ENCODE measurements around the gene SYNGR3. TPM values are rescaled to one million over a fixed set of nuclear protein-coding genes. Genes with fewer than 3 reads are reported as not detected.

The SYNGR3 gene, protein sequence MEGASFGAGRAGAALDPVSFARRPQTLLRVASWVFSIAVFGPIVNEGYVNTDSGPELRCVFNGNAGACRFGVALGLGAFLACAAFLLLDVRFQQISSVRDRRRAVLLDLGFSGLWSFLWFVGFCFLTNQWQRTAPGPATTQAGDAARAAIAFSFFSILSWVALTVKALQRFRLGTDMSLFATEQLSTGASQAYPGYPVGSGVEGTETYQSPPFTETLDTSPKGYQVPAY
- total RNA-seq: 1 to 10 TPM; 4.8 to 5.9 TPM

DNA sequence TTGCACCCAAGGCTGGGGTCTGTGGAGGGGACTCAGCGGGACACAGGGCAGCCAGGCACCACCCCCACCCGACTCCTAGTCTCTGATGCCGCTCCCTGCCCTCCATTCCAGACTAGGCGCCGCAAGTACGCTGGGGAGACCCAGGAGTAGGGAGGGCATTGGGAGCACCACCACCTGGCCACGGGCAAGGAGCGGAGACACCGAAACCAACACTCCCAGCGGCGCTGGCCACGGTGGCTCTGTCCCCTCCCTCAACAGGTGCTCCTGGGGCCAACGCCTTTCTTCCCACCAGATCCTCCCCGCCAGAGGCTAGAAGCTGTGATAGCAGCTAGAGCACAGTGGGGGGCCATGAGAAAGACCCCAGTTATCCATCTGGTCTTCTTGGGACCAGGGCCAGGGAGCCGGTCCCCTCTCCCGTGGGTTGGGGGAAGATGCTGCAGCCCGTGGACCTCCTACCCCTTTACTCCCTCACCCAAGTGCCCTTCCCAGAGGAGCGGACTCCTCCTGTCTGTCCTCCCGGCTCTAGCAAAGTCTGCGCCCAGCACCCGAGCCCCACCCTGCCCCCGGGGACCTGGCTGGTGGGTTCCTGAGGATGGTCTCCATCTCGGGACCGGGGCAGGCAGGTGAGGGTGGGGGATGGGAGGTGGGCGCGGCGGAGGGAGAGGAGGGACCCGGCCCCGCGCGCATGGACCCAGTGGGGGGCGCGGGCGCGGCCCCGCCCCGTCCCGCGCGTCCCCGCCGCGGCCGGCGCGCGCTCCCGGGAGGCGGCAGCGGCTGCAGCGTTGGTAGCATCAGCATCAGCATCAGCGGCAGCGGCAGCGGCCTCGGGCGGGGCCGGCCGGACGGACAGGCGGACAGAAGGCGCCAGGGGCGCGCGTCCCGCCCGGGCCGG lies at the start of gene SYNGR3:
SYNGR3 (plus strand) TSS at position 762 of the 892 bp plus-strand sequence. CDS start 133 bp downstream, outside the sequence.
- ATAC-seq (no peak), DNase-seq (peak; percentile 47)
- H3K4me3 Mint-ChIP-seq: peak within 1 kb of the TSS; percentile 56
- POLR2A ChIA-PET: no interaction called here
- CTCF ChIA-PET: interaction anchor here (1.6 kb wide), 1 partner anchor 15 kb away, joined by 5 read pairs; no protein-coding TSS in a partner anchor
- peaks cover 15% of the 10 kb centered on the region for H3K27me3 Mint-ChIP-seq
- H3K9me3 Mint-ChIP-seq (ENCODE audit: low read depth): no peaks in the 10 kb centered on the region
- peaks cover 15% of the 10 kb centered on the region for H3K36me3 Mint-ChIP-seq (ENCODE audit: low read depth)
- no peak within 1 kb of the TSS for H3K27ac Mint-ChIP-seq
- intact Hi-C loops (cut with DNase I, micrococcal nuclease): loop anchor here (2.0 to 10.0 kb wide), 4 partner anchors 17 to 525 kb away; partner anchors contain the start of genes ATP6V0C (in 1 of the 2), CRAMP1 (in 1 of the 2), EME2 (in 1 of the 2) and IFT140 (in 1 of the 2)
- H3K4me1 Mint-ChIP-seq: peaks cover 22% of the 10 kb centered on the region

DNA sequence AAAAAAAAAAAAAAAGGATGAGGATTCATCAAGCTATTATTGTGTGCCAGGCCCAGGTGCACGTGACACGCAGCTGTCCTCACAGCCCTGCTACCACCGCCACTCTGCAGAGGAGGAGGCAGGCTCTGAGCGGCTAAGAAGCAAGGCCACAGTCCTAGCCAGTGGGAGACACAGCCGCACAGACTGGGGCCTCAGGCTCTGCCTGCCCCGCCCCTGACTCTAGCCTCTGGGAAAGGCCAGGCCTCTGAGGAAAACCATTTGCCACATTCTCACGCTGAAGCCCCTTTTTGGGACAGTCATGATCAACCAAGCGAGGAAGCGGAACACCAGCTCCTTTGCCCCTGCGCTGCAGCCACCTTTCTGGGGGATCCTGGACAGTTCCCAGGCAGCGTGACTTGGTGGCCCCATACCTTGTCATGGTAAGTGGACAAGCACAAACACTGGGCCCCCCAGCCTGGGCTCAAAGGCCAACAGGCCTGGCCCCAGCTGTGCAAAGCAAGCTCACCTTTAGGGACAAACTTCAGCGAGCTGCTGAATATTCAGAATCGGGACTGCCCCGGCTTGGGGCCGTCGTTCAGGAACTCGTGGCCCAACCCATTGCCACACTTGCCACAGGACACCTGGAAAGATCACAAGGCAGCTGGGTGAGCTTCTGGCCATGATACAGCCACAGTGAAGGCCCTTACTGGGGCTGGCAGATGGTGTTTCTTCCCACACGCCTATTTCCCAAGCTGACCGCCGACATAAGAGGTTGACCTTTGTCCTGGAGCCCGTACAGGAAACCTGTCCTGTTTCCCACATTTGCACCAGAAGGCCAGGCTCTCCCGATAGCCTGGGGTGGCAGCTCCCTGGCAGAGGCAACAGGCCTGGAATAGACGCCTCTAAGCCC lies 49.3 kb upstream of the SYNGR3 start:
- POLR2A ChIA-PET: interaction anchor here (0.5 to 1.1 kb wide), 6 partner anchors 8 to 608 kb away, joined by 3 to 4 read pairs (median 4); partner anchors contain the start of genes RPS2 and TRAF7
- H3K36me3 Mint-ChIP-seq (ENCODE audit: low read depth): peaks cover 4% of the 10 kb centered on the region
- H3K4me1 Mint-ChIP-seq: peaks cover 26% of the 10 kb centered on the region
- DNase-seq (no peak), ATAC-seq (no peak)
- H3K27ac Mint-ChIP-seq: no peak overlapping the region
- intact Hi-C loops (cut with DNase I, micrococcal nuclease): loop anchor here in 1 of 2 experiments (5.0 to 10.0 kb wide), 3 partner anchors 197 to 596 kb away; partner anchors contain the start of genes PKD1 and UQCC4
- no peak overlapping the region for H3K4me3 Mint-ChIP-seq
- no peaks in the 10 kb centered on the region for H3K9me3 Mint-ChIP-seq (ENCODE audit: low read depth)
- CTCF ChIA-PET: interaction anchor here (0.6 to 4.3 kb wide), 3 partner anchors 12 to 580 kb away, joined by 3 to 16 read pairs (median 3); no protein-coding TSS in a partner anchor
- no peaks in the 10 kb centered on the region for H3K27me3 Mint-ChIP-seq

DNA sequence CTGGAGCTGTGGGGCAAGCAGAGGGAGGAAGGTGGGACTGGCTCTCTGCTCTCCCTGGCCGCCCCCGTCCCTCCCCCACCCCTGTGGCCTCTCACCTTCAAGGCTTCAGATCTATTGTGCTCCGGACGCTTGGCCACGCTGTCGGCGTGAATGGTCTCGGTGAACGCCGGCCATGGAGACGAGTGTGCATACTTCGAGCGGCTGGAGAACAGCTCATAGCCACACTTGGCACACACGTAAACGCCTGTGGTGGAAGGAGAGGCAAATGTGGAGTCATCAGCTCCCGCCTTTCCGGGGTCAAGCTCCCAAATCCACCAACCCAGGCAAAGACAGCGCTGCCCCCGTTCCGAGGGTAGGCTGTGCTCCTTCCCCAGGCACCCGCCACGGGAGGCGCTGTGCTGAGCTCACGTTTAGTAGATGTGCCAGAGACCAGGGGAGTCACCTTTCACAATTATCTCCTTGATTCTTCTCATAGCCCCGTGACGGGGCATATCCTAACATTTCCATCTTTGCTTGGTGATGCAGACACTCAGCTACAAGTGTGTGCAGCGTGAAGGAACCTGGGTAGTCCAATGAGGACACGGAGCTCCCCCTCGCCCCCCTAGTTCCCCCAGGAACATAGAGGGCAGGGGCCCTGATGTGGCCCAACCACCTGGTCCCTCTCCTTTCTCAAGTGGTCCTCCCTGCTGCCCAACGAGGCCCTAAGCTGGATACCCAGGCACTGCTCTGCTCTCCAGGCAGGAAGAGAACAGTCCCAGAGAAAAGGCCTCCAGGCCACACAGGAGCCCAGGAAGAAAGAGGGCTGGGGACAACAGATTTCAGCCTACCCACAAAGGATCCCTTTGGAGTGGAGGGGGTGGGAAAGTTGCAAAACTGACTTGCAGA lies 48.4 kb upstream of the SYNGR3 start:
- H3K27me3 Mint-ChIP-seq: no peaks in the 10 kb centered on the region
- H3K4me3 Mint-ChIP-seq: peak overlapping the region; percentile 80
- H3K9me3 Mint-ChIP-seq (ENCODE audit: low read depth): no peaks in the 10 kb centered on the region
- ATAC-seq (no peak), DNase-seq (no peak)
- POLR2A ChIA-PET: interaction anchor here (0.6 to 1.1 kb wide), 4 partner anchors 10 to 214 kb away, joined by 3 read pairs; partner anchors contain the start of genes RPS2 and TRAF7
- CTCF ChIA-PET: interaction anchor here (0.6 to 4.3 kb wide), 3 partner anchors 9 to 235 kb away, joined by 3 to 16 read pairs (median 4); partner anchors contain the start of gene MAPK8IP3
- intact Hi-C loops (cut with DNase I, micrococcal nuclease): loop anchor here in 1 of 2 experiments (2.0 to 10.0 kb wide), 4 partner anchors 196 to 597 kb away; partner anchors contain the start of genes PKD1 and UQCC4
- H3K27ac Mint-ChIP-seq: no peak overlapping the region
- H3K4me1 Mint-ChIP-seq: peaks cover 26% of the 10 kb centered on the region
- H3K36me3 Mint-ChIP-seq (ENCODE audit: low read depth): peaks cover 4% of the 10 kb centered on the region

DNA sequence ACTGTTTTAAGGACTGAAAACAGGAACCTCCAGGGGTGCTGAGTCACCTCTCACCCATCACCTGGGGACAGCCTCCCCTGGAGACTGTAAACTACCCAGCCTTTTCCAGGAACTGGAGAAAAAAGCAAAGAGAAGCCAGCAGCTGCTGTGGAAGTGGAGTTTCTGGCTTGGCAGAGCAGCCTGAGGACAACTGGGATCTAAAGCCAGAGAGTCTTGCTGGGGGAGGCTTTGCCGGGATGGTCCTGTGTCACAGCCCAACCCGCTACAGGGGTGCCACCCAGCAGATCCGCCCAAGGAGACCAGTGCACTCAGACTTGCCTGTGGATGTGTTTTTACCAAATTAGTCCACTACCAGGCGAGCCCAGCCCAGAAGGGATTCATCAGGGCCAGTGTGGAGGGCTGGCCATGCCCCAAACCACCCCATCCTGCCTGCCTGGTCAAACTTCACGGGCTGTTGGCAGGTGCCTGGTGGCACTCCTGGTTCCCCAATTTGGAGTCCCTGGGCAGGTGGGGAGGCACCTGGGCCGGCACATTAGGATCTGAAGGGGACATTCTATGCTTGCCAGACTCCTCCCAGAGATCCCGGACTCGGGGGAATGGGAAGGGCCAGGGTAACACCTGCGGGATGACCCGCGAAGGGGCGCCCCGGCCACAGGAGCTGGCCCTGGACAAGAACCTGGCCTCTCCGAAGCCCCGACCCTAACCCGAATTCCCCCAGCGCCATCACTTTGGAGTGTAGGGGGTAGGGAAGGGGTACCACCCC lies 47.5 kb upstream of the SYNGR3 start:
- intact Hi-C loops (cut with DNase I, micrococcal nuclease): loop anchor here in 1 of 2 experiments (2.0 to 10.0 kb wide), 4 partner anchors 195 to 597 kb away; partner anchors contain the start of genes PKD1 and UQCC4
- ATAC-seq: no peak
- H3K4me3 Mint-ChIP-seq: peak overlapping the region; percentile 80
- peaks cover 4% of the 10 kb centered on the region for H3K36me3 Mint-ChIP-seq (ENCODE audit: low read depth)
- H3K4me1 Mint-ChIP-seq: peaks cover 26% of the 10 kb centered on the region
- H3K27me3 Mint-ChIP-seq: no peaks in the 10 kb centered on the region
- no peak overlapping the region for H3K27ac Mint-ChIP-seq
- POLR2A ChIA-PET: interaction anchor here (0.8 to 1.8 kb wide), 5 partner anchors 23 to 213 kb away, joined by 3 to 10 read pairs (median 3); partner anchors contain the start of genes NUBP2, RPS2, SPSB3 and TRAF7
- peak; percentile 52 for DNase-seq
- CTCF ChIA-PET: interaction anchor here (0.6 to 4.3 kb wide), 3 partner anchors 8 to 18 kb away, joined by 3 to 16 read pairs (median 4); no protein-coding TSS in a partner anchor
- H3K9me3 Mint-ChIP-seq (ENCODE audit: low read depth): no peaks in the 10 kb centered on the region

DNA sequence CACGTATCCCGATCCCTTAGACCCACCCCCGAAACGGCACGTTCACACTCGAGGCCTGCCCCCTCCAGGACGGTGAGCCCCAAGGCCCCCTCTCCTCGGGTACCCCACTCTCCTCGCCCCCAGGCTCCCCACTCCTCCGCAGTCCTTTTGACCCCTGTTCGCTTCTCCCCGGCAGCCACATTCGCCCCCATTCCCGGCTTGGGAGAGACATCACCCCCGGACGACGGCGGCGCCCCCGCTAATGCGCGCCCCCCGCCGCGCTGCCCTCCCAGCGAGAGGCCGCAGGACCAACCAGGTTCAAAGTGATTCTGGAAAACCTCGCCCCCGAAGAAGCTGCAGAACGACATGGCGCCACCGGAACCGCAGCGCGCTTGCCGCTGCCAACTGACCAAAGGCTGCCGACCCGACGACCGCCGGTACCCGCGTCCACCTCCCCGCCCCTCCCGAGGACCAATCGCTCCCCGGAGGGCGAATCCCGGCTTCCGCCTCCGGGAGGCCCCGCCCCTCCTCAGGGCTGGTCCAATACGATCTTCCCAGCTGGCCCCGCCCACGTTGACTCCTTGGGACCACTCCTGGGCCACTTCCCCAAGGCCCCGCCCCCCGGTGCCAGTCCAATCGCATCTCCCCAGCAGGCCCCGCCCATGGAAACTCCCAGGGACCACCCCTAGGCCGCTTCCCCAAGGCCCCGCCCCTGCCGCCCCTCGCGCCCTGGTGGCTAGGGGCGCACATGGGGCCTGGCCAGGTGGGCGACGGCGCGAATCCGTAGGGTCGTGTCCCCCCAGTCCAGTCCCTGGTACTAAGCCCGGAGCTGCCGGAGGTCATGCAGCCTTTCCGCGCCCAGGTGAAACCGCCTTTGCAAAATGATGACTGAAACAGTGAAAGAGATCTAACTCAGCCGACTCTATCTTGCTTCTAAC lies 46.7 kb upstream of the SYNGR3 start, which contains the start of gene MSRB1:
MSRB1 (minus strand) TSS at position 390 of the 917 bp plus-strand sequence; CDS start at position 347, 43 bp downstream.
- H3K36me3 Mint-ChIP-seq (ENCODE audit: low read depth): peaks cover 4% of the 10 kb centered on the region
- ATAC-seq (peak; percentile 97), DNase-seq (peak; percentile 100)
- intact Hi-C loops (cut with DNase I, micrococcal nuclease): loop anchor here (1.0 to 10.0 kb wide), 21 partner anchors 14 to 598 kb away; partner anchors contain the start of genes NDUFB10 (in 2 of the 2), CCNF (in 1 of the 2), E4F1 (in 1 of the 2) and GFER (in 1 of the 2)
- peak within 1 kb of the TSS; percentile 80 for H3K4me3 Mint-ChIP-seq
- H3K9me3 Mint-ChIP-seq (ENCODE audit: low read depth): no peaks in the 10 kb centered on the region
- H3K4me1 Mint-ChIP-seq: peaks cover 26% of the 10 kb centered on the region
- ChIA-PET POLR2A (interaction anchor here (0.5 to 1.9 kb wide), 12 partner anchors 12 to 1225 kb away, joined by 3 to 14 read pairs (median 5); partner anchors contain the start of genes FAHD1, HAGH, LMF1 and NUBP2), CTCF (interaction anchor here (0.5 to 1.5 kb wide), 6 partner anchors 12 to 197 kb away, joined by 3 to 5 read pairs (median 4); partner anchors contain the start of gene RPL3L)
- H3K27me3 Mint-ChIP-seq: no peaks in the 10 kb centered on the region
- peak within 1 kb of the TSS; percentile 82 for H3K27ac Mint-ChIP-seq

DNA sequence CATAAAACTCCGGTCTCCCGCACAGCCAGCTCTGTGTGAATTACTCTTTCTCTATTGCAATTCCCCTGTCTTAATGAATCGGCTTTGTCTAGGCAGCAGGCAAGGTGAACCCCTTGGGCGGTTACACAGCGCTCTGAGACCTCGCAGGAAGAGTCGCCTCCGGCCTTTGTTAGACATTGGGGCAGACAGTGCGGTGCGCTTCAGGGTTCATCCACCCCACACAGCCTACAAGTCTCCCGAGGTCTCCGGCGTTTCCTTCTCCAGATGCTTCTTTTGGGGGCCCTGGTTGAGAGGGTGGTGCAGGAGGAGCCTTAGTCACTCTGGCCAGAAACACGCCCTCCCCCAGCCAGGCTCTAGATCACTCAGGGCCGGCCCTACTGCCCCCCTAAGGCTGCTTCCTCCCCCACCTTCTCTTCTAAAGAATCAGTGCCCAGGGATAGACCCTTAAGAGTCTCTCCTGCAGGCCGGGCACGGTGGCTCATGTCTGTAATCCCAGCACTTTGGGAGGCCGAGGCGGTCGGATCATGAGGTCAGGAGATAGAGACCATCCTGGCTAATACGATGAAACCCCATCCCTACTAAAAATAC lies 45.1 kb upstream of the SYNGR3 start:
- Mint-ChIP-seq H3K4me1 (peaks cover 26% of the 10 kb centered on the region), H3K4me3 (peak overlapping the region; percentile 80), H3K27me3 (no peaks in the 10 kb centered on the region), H3K27ac (peak overlapping the region; percentile 82), H3K9me3 (ENCODE audit: low read depth) (no peaks in the 10 kb centered on the region), H3K36me3 (ENCODE audit: low read depth) (no peaks in the 10 kb centered on the region)
- intact Hi-C loops (cut with DNase I, micrococcal nuclease): loop anchor here in 1 of 2 experiments (5.0 to 10.0 kb wide), 3 partner anchors 193 to 600 kb away; partner anchors contain the start of genes PKD1 and UQCC4
- DNase-seq (no peak), ATAC-seq (no peak)
- ChIA-PET POLR2A (interaction anchor here (1.9 kb wide), 1 partner anchor 17 kb away, joined by 9 read pairs; no protein-coding TSS in a partner anchor), CTCF (interaction anchor here (0.6 kb wide), 1 partner anchor 204 kb away, joined by 3 read pairs; no protein-coding TSS in a partner anchor)

DNA sequence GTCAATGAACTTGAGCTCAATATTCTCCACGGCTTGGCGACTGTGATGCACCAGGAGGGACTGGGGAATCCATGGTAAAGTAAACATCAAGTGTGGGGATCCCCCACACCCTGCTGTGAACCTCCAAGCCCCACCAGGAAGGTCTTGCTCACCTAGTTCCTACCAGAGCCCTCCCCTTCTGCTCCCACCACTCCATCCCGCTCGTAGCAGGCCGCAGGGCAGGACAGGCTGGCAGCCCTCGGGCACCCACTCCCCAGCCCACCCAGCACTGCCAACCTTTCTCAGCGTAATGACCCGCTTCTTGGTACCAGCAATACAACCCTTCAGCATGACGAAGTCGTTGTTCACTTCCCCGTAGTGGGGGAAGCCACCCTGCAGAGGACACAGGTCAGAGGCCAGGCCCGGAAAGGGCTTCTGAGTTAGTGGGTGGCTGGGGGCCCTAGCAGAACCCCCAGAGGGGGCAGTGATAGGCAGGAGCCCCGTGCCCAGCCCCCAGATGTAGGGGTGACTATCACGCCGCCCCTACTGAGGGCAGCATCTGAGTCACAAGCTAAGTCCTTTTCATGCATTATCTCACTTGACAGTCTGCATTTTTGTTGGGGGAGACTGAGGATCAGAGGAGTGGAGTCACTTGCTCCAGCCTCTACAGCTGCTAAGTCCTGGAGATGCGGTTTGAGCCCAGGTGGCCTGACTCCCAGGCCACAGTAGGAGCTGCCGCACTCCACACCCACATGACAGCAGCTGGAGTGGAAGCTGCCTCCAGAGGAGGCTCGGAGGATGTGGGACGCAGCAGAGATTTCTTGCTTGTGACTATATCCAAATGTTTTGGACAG lies 44.0 kb upstream of the SYNGR3 start:
- H3K27me3 Mint-ChIP-seq: no peaks in the 10 kb centered on the region
- CTCF ChIA-PET: interaction anchor here (0.7 to 0.8 kb wide), 2 partner anchors 20 to 58 kb away, joined by 3 read pairs; no protein-coding TSS in a partner anchor
- H3K4me3 Mint-ChIP-seq: no peak overlapping the region
- H3K36me3 Mint-ChIP-seq (ENCODE audit: low read depth): no peaks in the 10 kb centered on the region
- H3K4me1 Mint-ChIP-seq: peaks cover 26% of the 10 kb centered on the region
- intact Hi-C loops (cut with DNase I, micrococcal nuclease): loop anchor here in 1 of 2 experiments (10.0 kb wide), 1 partner anchor 601 kb away; no protein-coding TSS in a partner anchor
- H3K9me3 Mint-ChIP-seq (ENCODE audit: low read depth): no peaks in the 10 kb centered on the region
- ATAC-seq: no peak
- POLR2A ChIA-PET: interaction anchor here (1.1 kb wide), 1 partner anchor 19 kb away, joined by 3 read pairs; the partner anchor contains the start of gene RPS2
- DNase-seq: no peak
- H3K27ac Mint-ChIP-seq: no peak overlapping the region

Data from activated CD4-positive, alpha-beta T cell treated with anti-CD3 and anti-CD28 coated beads for 36 hours (primary cell).